ENCODE measurements around the gene DAB1.
"Not testable (repeated sequence)": the region's sequence is repeated elsewhere in the genome, so short reads cannot be mapped to it uniquely, and the experiment has no call there.

The DAB1 gene

DNA sequence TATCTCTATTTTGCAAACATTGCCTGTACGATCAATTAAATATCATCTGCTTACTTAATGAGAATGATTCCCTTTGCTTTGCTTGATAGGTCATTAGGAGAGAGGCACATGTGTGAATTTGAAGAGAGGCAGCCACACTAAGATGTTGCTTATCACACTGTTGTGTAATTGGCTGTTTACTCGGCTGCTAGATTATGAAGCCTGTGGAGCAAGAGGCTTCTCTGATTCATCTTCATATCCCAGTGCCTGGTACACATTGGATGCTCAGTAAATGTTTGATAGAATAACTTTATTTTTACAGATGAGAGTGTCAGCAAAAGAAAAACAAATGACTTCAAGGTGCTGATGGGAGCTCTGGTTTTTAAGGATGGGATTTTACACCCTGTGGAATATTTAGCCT, 301.8 kb downstream of the DAB1 start:
- DNase-seq (ENCODE audit: low read depth in 3 of 3), result no peak

DNA sequence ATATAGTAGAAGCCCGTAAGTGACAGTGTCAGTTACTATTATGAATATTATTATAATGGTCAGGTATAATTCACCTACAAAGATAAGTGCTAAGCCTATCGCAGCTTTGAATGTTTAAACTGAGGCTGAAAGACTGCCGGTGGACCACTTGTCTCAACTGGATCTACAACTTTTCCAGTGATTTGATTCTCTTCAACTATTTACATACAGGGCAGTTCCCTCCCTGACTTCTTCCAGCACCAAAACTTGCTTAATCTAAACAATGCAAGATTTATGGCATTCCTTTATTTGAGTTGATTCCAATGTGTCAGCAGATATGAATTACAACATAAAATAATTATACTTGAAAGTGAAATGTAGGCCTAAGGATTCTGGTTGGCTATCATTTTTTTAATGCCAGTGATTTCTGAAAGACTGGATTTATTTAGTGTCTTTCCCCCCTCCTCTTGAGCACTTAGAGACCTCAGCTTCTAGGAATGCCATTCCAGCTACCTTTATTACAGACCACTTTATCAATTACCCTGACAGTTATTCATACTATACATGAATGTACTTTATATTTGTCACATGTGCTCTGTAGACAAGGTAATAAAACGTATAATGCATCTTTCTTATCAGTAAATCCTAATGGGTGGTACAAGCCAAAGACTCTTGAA, 304.8 kb downstream of the DAB1 start:
- DNase-seq (ENCODE audit: low read depth in 3 of 3), result no peak

DNA sequence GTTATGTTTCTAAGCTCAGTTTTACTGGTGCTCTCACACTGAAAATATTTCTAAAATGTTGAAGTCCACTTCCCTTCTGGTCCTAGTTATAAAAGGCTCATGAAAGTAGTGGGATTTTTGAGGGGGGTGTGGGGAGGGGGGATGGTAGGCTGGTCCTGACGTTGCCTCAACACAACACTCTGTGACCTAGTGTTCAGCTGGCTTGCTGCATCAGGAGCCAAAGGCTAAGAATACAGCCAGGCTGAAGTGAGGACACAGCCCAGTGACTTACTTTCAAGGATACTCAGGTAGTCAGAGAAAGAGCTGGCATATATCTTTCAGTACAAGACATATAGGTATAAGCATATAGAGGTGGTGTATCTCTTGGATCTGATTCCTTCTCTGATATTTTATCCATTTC, 306.1 kb downstream of the DAB1 start:
- DNase-seq (ENCODE audit: low read depth in 3 of 3), result no peak

DNA sequence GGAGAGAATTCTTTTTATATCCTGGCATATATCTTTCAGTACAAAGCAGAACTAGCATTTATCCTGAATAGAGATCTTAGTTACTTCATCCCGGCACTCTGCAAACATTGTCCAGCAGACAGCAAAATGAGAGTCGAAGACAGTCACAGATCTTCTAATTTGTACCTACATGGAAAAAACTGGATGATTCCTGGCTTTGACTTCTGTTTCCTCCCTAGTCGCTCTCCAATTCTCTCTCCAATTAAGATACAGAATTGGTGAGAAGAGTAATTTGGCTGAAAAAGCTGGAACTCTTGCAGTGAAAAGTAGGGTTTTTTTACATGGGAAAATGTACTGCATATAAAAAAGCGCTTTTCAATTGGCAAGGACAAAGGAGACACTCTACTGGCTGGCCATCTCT, 307.0 kb downstream of the DAB1 start:
- DNase-seq (ENCODE audit: low read depth in 3 of 3), result no peak

DNA sequence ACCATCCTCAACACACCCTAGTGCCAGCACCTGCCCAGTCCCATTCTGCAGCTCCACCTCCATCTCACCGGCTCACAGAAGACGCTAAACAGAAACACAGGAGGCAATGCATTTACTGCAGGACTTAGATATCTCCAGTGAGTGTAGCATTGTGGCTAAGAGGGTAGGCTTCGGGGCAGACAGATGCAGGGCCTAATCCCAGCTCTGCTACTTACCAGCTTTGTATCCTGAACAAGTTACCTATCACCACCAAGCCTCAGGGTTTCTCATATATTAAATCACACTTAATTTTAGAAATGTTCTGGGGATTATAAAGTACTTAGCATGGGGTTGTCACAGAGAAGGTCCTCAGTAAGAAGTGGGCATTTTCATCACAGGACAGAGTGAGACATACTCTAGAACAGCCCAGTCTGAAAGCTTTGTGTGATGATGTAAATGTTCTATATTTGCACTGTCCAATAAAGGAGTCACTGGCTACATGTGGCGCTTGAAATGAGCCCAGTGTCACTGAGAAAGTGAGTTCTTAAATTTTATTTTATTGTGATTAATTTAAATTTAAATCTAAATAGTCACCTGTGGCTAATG, 308.7 kb downstream of the DAB1 start:
- DNase-seq (ENCODE audit: low read depth in 3 of 3), result no peak

DNA sequence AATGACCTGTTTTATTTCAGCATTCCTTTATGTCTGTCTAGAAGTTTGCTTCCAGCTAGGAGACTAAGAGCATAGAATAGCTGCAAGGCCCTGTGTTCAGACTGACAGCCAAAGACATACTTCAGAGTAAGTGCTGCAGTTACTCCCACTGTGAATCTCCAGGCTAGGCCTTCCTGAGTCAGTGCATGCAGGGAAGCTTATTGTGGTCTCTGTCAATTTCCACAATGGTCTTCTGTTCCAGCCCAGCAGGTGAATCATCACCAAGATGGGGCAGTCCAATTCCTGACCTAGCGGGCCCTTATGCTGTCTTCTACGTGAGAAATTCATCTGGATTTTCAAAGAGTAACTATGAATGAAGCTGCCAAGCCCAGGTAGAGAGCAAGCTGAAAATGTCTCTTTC, 311.7 kb downstream of the DAB1 start:
- no peak for DNase-seq (ENCODE audit: low read depth in 3 of 3)

DNA sequence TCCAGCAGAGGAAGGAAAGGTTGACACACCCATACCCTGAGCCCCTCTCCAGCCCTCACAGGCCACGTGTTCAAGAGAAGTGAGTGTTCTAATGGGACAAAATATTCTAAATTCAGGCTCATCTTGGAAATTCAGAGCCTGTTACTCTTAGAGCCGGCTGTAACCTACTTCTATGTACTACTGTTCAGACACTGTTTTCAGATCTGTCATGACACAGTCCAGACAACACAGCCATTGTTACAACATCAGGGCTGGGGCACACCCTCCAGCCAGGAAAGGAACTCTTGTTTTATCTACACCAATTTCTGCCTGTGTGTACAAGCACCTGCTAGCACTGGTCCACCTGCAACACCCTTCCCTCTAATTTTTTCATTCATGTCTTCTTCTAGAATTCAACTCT, 312.7 kb downstream of the DAB1 start:
- no peak for DNase-seq (ENCODE audit: low read depth in 3 of 3)

DNA sequence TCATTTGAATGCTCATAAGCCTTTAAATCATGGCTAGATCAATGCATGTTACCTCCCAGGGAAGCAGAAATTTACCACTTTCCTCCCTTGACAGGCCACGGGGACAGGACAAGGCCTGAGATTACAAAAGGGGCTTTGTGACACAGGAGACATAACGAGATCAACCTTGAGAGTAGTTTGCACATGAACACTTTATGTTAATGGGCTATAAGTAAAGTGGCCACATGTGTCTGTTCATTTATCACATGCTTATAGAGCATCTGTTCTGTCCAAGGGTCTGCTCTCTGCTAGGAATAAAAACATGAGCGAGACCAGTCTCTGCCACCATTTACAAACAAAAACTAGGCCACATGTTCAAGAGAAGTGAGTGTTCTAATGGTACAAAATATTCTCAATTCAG, 314.0 kb downstream of the DAB1 start:
- DNase-seq (ENCODE audit: low read depth in 3 of 3), result no peak

DNA sequence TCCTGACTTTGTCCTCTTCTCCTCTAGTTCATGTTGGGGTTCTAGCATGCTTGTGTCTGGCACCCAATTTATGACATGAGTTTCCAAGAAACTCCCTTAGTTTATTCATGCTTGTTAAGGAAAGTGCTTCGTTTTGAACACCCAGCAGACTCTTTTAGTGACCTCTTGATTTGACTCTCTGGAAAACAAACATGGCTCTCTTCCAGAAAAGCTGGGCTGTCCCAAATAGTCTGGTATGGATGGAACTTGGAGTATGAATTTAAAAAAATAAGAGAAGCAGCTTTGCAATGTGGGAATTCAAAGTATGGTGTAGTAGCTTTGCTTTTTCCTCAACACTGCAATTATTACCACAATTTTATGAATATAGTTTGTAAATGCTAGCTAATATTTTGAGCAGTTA, 314.6 kb downstream of the DAB1 start:
- no peak for DNase-seq (ENCODE audit: low read depth in 3 of 3)

DNA sequence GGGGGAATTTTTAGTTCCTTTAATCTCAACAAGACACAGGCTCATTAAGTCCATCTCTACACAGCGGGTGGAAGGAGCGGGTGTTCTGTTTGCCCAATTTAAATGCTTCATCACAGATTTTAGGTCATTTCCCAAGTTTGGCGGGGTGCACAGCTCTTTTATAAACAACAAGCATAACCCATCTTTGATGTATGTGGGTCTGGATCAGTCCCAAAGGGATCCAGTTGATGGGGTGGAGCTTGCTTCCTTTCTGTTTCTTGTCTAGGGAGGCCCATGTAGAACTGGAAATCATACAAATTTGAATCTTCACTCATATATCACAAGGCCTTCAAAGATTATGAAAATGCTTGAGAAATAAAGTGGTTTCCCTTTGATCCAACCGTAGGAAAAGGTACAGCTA, 317.6 kb downstream of the DAB1 start:
- DNase-seq (ENCODE audit: low read depth in 3 of 3), result no peak

DNA sequence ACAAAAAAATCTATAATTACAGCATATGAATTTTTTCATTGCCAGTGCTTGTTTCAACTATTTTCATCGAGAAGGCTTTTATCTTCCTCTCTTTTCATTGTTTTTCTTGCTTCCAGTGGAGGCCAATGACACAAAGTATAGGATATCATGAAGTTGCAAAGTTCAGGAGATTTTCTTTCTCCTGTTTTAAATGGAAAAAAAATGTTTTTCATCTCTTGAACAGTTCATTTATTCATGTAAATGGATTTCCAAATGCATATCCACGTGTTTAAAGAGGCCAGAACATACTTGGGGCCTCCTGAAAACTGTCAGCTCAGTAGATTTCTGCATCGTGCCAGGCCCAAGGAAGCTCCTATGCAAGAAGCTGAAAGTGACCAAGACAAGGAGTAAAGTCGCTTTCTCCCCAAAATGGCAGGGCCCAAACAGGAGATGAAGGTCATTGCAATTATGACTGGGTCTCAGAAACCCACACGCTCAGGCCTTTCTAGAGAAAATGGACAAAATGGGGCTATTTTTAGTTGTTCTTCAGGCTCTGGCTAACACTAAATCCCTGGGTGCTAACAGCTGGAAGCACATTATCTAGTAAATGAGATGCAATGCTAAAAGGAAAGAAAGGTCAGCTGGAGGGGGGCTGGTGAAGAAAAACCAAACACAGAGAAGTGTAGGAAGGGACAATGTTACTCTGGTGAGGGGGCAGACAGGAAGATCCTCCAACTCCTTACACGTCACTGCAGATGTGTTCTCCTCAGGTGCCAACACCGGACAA, 321.1 kb downstream of the DAB1 start:
- no peak for DNase-seq (ENCODE audit: low read depth in 3 of 3)

DNA sequence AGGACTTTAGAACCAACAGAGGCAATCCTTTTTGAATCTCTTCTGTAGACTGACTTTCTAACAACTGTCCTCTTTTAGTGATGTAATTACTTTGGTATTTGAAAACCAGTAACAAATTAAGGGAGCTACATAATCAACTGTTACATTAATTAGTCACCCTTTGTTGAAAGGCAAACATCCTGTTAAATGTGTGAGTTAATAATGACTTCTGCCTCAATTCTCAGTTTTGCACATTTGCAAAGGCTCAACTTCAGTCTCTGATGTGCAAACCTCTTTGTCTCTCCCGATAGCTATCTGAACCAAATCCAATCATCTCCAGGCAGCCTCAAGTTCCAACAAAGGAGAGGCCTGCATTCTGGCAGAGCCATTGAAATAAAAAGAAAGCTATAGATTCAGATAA, 322.7 kb downstream of the DAB1 start:
- DNase-seq (ENCODE audit: low read depth in 3 of 3), result no peak

DNA sequence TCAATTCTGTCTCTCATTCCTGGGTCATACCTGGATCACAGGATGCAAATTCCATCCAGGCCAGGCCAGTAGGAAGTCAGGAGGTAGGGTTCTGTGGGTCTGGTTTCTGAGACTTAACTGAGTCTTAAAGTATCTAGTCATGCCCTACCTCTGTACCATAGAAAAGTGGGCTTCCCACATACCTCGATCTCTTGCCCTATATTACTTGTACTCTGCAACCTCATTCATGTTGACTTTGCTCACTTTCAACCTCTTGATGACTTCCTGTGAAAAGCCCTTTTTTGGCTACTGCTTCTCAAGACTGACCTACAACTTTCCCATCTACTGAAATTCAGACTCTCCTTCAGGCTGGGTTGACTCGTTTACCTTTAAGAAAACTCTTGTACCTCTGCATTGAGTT, 329.1 kb downstream of the DAB1 start:
- no peak for DNase-seq (ENCODE audit: low read depth in 3 of 3)

DNA sequence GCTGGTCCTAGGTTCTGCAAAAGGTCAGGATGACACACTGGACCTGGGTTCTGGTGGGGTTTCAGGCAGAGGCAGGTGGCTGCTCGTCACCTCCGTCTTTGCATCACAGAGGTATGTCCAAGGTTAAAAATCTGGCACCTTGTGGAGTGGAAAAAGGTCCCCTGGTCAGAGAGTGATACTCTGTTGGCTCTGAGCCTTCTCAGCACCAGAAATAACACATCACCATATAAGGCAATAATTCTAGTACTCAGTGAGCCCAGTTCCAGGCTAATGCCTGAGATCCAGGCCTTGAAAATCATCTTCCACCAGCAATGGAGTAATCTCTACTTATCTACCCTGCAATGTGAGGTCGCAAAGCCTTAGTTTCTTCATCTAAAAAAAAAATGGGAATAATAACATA, 330.7 kb downstream of the DAB1 start:
- no peak for DNase-seq (ENCODE audit: low read depth in 3 of 3)

DNA sequence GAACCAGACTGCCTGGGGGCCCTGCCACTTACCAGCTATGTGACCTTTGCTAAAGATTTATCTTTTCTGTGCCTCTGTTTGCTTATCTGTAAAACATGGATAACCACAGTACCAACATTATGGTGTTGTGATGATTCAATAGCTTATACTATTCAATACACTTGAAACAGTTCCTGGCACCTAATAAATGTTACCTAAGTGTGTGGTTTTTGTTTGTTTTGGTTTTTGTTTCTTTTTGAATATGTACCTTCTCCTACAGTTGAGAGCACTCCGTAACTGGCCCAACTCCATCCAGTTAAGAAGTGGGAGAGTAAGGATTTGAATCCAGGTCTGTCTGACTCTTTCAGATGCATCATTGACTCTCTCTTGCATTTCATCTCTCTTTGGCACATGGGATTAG, 332.2 kb downstream of the DAB1 start:
- DNase-seq (ENCODE audit: low read depth in 3 of 3), result no peak

DNA sequence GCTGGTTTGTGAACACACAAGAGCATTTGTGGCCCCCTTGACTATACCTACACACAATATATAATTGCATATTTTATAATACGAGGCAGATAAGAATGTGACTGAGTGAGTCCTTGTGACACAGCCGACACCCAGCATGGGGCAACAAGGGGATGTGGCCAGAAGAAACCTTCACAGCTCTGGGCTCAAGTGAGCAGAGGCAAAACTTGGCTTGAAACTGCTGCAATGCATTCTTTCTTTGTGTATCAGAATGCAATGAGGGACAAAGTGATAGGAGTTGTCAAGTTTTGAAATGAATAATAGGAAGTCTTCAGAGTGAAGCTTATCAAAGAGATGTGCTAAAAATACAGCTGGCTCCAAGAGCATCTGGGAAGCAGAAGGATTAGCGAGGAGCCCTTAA, 334.0 kb downstream of the DAB1 start:
- DNase-seq (ENCODE audit: low read depth in 3 of 3), result no peak

DNA sequence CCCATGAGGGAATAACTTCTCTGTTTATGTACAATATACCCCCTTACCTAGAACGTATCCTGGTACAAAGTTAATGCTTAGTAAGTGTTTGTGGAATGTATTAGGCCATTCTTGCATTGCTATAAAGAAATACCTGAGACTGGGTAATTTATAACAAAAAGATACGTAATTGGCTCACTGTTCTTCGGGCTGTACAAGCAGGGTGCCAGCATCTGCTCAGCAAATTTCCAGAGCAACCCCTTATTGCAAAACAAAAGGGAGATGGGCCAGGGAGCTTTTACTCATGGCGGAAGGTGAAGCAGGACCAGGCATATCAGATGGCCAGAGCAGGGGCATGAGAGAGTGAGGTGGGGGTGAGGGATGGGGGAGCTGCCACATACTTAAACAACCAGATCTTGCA, 334.6 kb downstream of the DAB1 start:
- DNase-seq (ENCODE audit: low read depth in 3 of 3), result no peak

DNA sequence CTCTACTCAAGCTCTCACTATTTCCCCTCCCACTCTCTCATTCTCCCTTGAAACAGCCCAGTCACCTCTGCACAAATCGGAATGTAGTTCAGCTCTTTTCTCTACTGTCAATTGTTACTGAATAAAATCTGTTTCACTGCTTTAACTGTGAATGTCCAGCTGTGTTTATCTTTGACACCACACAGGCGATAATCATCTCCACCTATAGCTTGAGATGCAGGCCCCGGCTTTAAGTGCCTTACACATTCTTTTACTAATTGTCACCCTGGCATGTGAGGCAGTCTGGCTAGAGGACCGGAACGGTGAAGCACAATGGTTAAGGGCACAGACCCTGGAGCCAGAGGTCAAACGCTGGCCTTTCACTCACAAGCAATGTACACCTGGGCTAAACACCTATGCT, 335.2 kb downstream of the DAB1 start:
- no peak for DNase-seq (ENCODE audit: low read depth in 3 of 3)

DNA sequence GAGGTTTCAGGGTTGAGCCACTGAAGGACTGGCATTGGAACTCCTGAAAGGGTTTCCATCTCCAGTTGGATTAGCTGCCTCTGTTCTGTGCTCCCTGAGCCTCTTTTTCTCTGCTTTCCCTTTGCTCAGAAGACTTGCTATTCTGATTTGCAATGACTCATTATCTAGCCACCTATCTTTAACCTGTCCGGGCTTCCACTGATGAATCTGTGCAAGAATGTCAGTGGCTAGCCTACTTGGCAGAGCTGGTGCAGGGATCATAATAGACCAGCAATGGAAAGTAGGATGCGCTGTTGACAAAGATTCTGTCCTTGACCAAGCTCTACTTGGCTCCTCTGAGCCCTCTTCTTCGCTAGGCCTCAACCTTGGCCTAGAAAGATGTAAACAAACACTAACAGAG, 336.2 kb downstream of the DAB1 start:
- not testable (repeated sequence) for DNase-seq (ENCODE audit: low read depth in 3 of 3)

DNA sequence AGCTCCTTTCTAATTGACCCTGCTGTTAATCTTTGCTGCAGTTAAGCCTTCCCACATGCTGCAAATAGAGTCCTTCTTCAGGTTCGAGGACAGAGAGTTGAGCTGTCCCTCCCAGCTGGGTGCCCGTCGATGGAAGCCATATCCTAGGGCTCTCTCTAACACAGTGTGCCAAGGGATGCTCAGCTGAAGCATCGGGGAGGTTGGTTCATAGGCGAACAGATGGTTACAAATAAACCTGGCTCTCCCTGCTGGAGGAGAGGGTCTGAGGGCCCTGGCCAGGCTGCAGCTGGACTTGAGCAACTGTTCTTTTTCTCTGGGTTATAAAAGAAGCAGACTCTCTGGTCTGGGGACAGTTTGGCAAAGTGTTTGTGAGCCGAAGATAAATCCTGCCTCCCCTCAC, 337.7 kb downstream of the DAB1 start:
- no peak for DNase-seq (ENCODE audit: low read depth in 3 of 3)

DNA sequence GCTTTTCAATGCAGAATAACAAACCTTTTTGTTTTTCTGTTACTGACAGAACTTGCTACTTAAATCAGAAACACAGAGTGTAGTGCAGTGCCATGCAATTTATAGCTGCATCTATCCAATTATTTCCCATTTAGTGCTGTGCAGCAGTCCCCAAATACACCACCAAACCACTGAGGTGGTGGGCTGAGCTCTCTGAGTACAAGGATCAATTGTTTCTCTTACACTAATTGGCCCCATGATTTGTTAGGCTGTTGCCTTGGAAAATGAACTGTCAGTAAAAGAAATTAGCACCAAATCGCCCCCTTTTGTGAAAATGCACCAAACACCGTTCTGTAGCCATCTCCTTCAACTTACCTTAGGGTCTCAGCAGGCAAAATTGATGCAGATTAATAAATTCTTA, 339.2 kb downstream of the DAB1 start:
- DNase-seq (ENCODE audit: low read depth in 3 of 3), result no peak

DNA sequence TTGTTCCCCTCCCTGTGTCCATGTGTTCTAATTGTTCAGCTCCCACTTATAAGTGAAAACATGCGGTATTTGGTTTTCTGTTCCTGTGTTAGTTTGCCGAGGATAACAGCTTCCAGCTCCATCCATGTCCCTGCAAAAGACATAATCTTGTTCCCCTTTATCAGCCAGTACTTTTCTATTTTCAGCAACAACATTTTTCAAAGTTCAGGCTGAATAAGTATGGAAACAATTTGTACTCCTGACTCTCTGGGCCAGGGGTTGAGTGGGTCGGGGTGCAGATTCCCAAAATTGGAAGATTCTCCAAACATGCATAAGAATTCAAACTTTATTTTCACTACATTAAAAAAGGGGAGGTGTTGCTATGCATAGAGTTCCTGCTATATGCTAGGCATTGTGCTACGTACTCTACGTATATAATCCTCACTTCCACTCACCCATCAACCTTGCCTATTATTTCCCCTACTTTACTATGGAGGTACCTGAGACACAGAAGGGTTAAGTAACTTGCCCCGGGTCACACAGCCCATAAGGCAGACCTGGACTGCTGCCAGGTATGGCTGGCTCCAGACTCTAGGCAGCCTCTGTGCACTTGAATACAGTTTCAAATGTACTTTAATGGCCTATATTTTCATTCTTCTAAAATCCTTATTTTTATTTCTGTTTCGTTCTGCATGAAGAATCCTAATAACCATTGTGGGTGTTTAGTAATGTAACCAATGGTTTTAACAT, 341.0 kb downstream of the DAB1 start:
- DNase-seq (ENCODE audit: low read depth in 3 of 3), result no peak

Measured in stimulated activated CD4-positive, alpha-beta T cell treated with anti-CD3 and anti-CD28 coated beads, TNF-alpha, amount 100 ng/mL, for 4 hours (primary cell).